SU-DHL-6 (cell line): ENCODE results near the gene ARHGEF1.

Source experiments
- H2AFZ ChIP-seq: fragments of 200-600 bp; sonication (generic); 2 replicates; pipeline ENCODE4 v1.6.1; 2014; ENCODE audit warnings: low read depth, mild to moderate bottlenecking, moderate library complexity, mixed read lengths, antibody characterized with exemption, low read length; ENCODE audit not compliant: severe bottlenecking
- H3F3A ChIP-seq: fragments of 200-600 bp; shearing (Covaris generic); 2 replicates; pipeline ENCODE4 v1.6.0; 2016; ENCODE audit warnings: antibody characterized with exemption, mild to moderate bottlenecking; ENCODE audit not compliant: insufficient read depth
- H3K27ac ChIP-seq: fragments of 200-600 bp; sonication (generic); 2 replicates; pipeline ENCODE4 v1.5.1; 2016; ENCODE audit warnings: low read depth, mild to moderate bottlenecking, low read length, moderate library complexity, mixed read lengths
- H3K27me3 ChIP-seq: fragments of 200-600 bp; sonication (generic), shearing (Covaris generic); 2 replicates; pipeline ENCODE4 v1.6.0; 2014; ENCODE audit warnings: mild to moderate bottlenecking, low read length
- H3K36me3 ChIP-seq: fragments of 200-600 bp; sonication (generic); 2 replicates; pipeline ENCODE4 v1.6.1; 2014; ENCODE audit warnings: mild to moderate bottlenecking, low read length, mixed read lengths
- H3K4me2 ChIP-seq: fragments of 300-600, 200-600 bp; shearing (Covaris generic), sonication (generic); 2 replicates; pipeline ENCODE4 v1.6.0; 2014; ENCODE audit warnings: low read length, low read depth, mild to moderate bottlenecking; ENCODE audit not compliant: poor library complexity, severe bottlenecking
- H3K4me3 ChIP-seq: fragments of 200-600 bp; sonication (generic); 2 replicates; pipeline ENCODE4 v1.5.1; 2014; ENCODE audit warnings: antibody characterized with exemption, low read length, mild to moderate bottlenecking, mixed read lengths; ENCODE audit not compliant: insufficient read depth, poor library complexity, severe bottlenecking
- H3K79me2 ChIP-seq: fragments of 200-600 bp; sonication (generic); 2 replicates; pipeline ENCODE4 v1.6.1; 2014; ENCODE audit warnings: mild to moderate bottlenecking, low read length, moderate library complexity; ENCODE audit not compliant: insufficient read depth
- H3K9ac ChIP-seq: fragments of 200-600 bp; sonication (generic); 2 replicates; pipeline ENCODE4 v1.7.0; 2014; ENCODE audit warnings: mild to moderate bottlenecking, low read length
- H3K9me2 ChIP-seq: fragments of 200-600 bp; sonication (generic); replicated peaks from 2 replicates; pipeline ENCODE4 v1.6.1; 2014; ENCODE audit warnings: low read length; ENCODE audit not compliant: insufficient read depth
- H3K9me3 ChIP-seq: fragments of 200-600 bp; sonication (generic); 2 replicates; pipeline ENCODE4 v1.6.1; 2014; ENCODE audit warnings: low read length, mixed read lengths; ENCODE audit not compliant: insufficient read depth
- H4K20me1 ChIP-seq: fragments of 200-600 bp; sonication (generic); 2 replicates; pipeline ENCODE4 v1.6.1; 2014; ENCODE audit warnings: low read depth, mild to moderate bottlenecking, antibody characterized with exemption, low read length, moderate library complexity, mixed read lengths
- CTCF ChIP-seq: fragments of 200-600 bp; sonication (generic); IDR thresholded peaks from one replicate; pipeline ENCODE4 v1.5.1; 2017; ENCODE audit warnings: antibody characterized with exemption, mild to moderate bottlenecking, low read length, moderate library complexity; ENCODE audit not compliant: insufficient read depth, poor library complexity, severe bottlenecking
- EZH2phosphoT487 ChIP-seq: fragments of 200-600 bp; sonication (generic), shearing (Covaris generic); conservative IDR thresholded peaks from 2 replicates; pipeline ENCODE4 v1.6.1; 2018; ENCODE audit warnings: mild to moderate bottlenecking, antibody characterized with exemption, low read length, moderate library complexity, mixed read lengths

ARHGEF1 gene

GRCh38 chr19:41877916-41878905 is 4.8 kb upstream of the ARHGEF1 start:
- Histone ChIP-seq H3K79me2 (peaks cover 32% of the 10 kb centered on the region), H2AFZ (no peak overlapping the region), H3K9me3 (no peaks in the 10 kb centered on the region), H3K4me2 (peak overlapping the region; percentile 98), H3F3A (peaks cover 79% of the 10 kb centered on the region), H3K4me3 (peak overlapping the region; percentile 86), H4K20me1 (no peaks in the 10 kb centered on the region), H3K9me2 (no peaks in the 10 kb centered on the region), H3K9ac (peak overlapping the region; percentile 99), H3K36me3 (peaks cover 20% of the 10 kb centered on the region), H3K27ac (peak overlapping the region; percentile 100), H3K27me3 (no peaks in the 10 kb centered on the region)
- no peak for TF ChIP-seq CTCF
- no peak for TF ChIP-seq EZH2phosphoT487

- Histone ChIP-seq H3K4me3 (peak overlapping the region; percentile 86), H3K9me2 (no peaks in the 10 kb centered on the region), H3K9me3 (no peaks in the 10 kb centered on the region), H3K36me3 (peaks cover 20% of the 10 kb centered on the region), H3K4me2 (peak overlapping the region; percentile 98), H3K79me2 (peaks cover 32% of the 10 kb centered on the region), H4K20me1 (no peaks in the 10 kb centered on the region), H3K27ac (peak overlapping the region; percentile 100), H2AFZ (no peak overlapping the region), H3K27me3 (no peaks in the 10 kb centered on the region), H3F3A (peaks cover 79% of the 10 kb centered on the region), H3K9ac (peak overlapping the region; percentile 99)
- TF ChIP-seq EZH2phosphoT487: no peak
- no peak for TF ChIP-seq CTCF
Observed at GRCh38 chr19:41879080-41879479, 3.9 kb upstream of the ARHGEF1 start.

GRCh38 chr19:41879670-41880328 is 3.2 kb upstream of the ARHGEF1 start:
- Histone ChIP-seq H2AFZ (no peak overlapping the region), H3K9me3 (no peaks in the 10 kb centered on the region), H3K9me2 (no peaks in the 10 kb centered on the region), H3K4me2 (peak overlapping the region; percentile 98), H3K9ac (peak overlapping the region; percentile 99), H4K20me1 (no peaks in the 10 kb centered on the region), H3K4me3 (peak overlapping the region; percentile 86), H3K79me2 (peaks cover 38% of the 10 kb centered on the region), H3K27ac (peak overlapping the region; percentile 100), H3F3A (peaks cover 74% of the 10 kb centered on the region), H3K36me3 (peaks cover 20% of the 10 kb centered on the region), H3K27me3 (no peaks in the 10 kb centered on the region)
- TF ChIP-seq EZH2phosphoT487: no peak
- no peak for TF ChIP-seq CTCF
